DMS114 treated with DMSO at 0.1 percent for 48 hours (cell line): Measurements from ENCODE around the gene NECTIN1.

Experiments used
- DNase-seq: peaks from one replicate; lab custom pipeline; 2025; ENCODE audit not compliant: unreplicated experiment; lab: John Stamatoyannopoulos, UW

The NECTIN1 gene

GRCh38 chr11:119714189-119714588 lies 14.8 kb downstream of the NECTIN1 start:
- no peak for DNase-seq

- DNase-seq, result no peak
Measured at GRCh38 chr11:119713359-119714040, 15.5 kb downstream of the NECTIN1 start.

- no peak for DNase-seq
Measured at GRCh38 chr11:119712459-119713358, 16.3 kb downstream of the NECTIN1 start.

GRCh38 chr11:119712006-119712405 lies 17.0 kb downstream of the NECTIN1 start:
- no peak for DNase-seq

GRCh38 chr11:119711476-119711875 lies 17.5 kb downstream of the NECTIN1 start:
- no peak for DNase-seq

- no peak for DNase-seq
Measured at GRCh38 chr11:119710417-119710816, 18.6 kb downstream of the NECTIN1 start.

- DNase-seq, result no peak
Measured at GRCh38 chr11:119709638-119710346, 19.2 kb downstream of the NECTIN1 start.

GRCh38 chr11:119709171-119709570 lies 19.8 kb downstream of the NECTIN1 start:
- no peak for DNase-seq

GRCh38 chr11:119708384-119708783 lies 20.6 kb downstream of the NECTIN1 start:
- DNase-seq, result no peak

- DNase-seq, result no peak
Measured at GRCh38 chr11:119706887-119707286, 22.1 kb downstream of the NECTIN1 start.

- no peak for DNase-seq
Measured at GRCh38 chr11:119706029-119706428, 23.0 kb downstream of the NECTIN1 start.

GRCh38 chr11:119705362-119705761 lies 23.6 kb downstream of the NECTIN1 start:
- DNase-seq, result no peak

- no peak for DNase-seq
Measured at GRCh38 chr11:119704849-119705248, 24.2 kb downstream of the NECTIN1 start.

GRCh38 chr11:119701591-119702549 lies 27.1 kb downstream of the NECTIN1 start:
- no peak for DNase-seq

- DNase-seq, result no peak
Measured at GRCh38 chr11:119700536-119701346, 28.3 kb downstream of the NECTIN1 start.

GRCh38 chr11:119700030-119700429 lies 29.0 kb downstream of the NECTIN1 start:
- DNase-seq, result no peak

GRCh38 chr11:119699227-119699626 lies 29.8 kb downstream of the NECTIN1 start:
- DNase-seq, result no peak

GRCh38 chr11:119697882-119698281 lies 31.1 kb downstream of the NECTIN1 start:
- DNase-seq, result no peak

- DNase-seq, result no peak
Measured at GRCh38 chr11:119697445-119697844, 31.6 kb downstream of the NECTIN1 start.
